ENCODE measurements around the gene GNAL.

GRCh38 chr18:11872479-11873136, 183.5 kb downstream of the GNAL start:
- peak; percentile 57 for TF ChIP-seq CTCF (conservative IDR thresholded peaks at IDR 0.05; ENCODE audit: low read depth, low read length)
- TF ChIP-seq EZH2 (IDR thresholded peaks at IDR 0.05; ENCODE audit: borderline replicate concordance, low read depth, low read length, poor library complexity, severe bottlenecking) = no peak

Data from A673 (cell line).